Left renal pelvis (tissue), 4 donors: Measurements from ENCODE around the gene TPCN2. TPM values are rescaled to one million over a fixed set of nuclear protein-coding genes. Genes with fewer than 3 reads are reported as not detected.
A peak's percentile ranks its signal among the peaks of the same experiment; 100 is the strongest.

Source experiments
- DNase-seq, 4 donors: peaks; one replicate each; pipeline ENCODE4 v3.0.0-alpha.2; 2013; ENCODE audit warnings: low read depth in 4 of 4, low spot score in 3 of 4
- polyA plus RNA-seq, 4 donors: library from polyadenylated mRNA; unstranded; fragments of 120-200 nt; gene quantifications; one replicate each; pipeline ENCODE4 v1.2.1, GENCODE V29; 2013; ENCODE audit not compliant: insufficient read length in 4 of 4

Gene TPCN2
- polyA plus RNA-seq, 4 donors = 9.1 to 20.5 (median 14.2) TPM

DNA sequence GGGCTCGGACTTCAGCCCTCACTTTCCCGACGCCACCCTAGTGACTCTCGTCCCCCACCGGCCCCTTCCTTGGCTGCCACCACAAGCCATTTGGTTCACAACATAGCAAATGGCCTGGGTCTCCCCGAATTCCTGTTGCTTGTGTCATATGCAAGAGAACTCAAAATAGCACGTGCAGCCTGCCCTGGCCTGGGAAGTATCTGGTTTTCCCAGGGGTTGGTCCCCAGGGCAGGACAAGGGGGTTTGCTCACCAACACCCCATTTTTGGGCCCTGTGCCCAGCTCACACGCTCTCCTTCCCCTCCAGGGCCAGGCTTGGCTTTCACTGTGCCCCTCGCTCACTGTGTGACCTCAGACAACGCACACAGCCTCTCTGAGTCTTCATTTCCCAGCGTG, 12.8 kb upstream of the TPCN2 start:
- DNase-seq = no peak

DNA sequence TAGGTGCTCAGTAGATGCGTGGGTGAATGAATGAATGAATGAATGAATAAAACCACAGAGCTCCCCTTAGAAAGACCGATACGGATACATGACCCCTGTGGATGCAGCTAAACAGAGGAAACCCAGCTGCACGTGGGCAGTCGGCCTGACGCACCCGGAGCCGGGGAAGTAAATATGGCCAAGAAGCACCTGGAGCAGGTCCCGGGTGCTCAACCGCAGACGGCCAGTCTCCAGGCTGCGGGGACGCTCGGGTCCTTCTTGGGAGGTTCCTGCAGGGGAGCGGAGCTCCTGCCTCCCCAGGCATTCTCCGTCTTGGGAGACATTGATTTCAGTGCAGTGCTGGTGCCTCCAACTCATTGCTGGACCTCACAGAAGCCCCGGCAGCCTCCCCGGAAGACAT, 11.7 kb upstream of the TPCN2 start:
- no peak for DNase-seq

DNA sequence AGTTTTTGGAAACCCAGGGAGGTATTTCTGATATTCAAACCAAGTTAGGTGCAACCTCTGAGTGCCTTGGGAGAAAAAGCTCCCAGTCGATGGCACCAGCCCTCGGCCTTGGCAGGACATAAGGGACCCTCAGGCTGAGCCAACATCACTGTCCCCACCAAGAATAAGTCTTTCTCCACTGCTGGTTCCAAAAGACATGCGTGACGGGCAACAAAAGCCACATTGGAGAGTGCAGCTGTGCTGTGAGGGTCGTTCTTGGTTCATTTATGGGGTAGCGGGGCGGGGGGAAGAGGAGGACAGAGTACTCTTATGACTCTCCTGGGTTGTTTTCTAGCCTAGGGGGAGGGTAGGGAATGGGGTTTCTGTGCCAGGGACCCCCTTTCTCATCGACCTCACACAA, 11.2 kb upstream of the TPCN2 start:
- DNase-seq = no peak

DNA sequence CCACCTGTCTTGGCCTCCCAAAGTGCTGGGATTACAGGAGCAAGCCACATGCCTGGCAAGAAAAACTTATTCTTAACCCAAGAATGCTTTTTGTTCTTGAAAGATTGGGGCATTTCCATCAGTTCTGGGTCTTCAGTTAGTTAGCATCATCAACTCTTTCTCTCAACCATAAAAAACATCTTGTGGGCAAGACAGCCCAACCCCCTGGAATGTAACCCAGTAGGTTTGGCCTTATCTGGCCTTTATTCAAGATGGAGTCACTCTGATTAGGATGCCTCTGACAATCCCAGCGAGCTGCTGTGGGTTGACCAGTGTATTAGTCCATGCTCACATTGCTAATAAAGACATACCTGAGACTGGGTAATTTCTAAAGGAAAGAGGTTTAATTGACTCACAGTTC, 9.2 kb upstream of the TPCN2 start:
- DNase-seq = no peak

DNA sequence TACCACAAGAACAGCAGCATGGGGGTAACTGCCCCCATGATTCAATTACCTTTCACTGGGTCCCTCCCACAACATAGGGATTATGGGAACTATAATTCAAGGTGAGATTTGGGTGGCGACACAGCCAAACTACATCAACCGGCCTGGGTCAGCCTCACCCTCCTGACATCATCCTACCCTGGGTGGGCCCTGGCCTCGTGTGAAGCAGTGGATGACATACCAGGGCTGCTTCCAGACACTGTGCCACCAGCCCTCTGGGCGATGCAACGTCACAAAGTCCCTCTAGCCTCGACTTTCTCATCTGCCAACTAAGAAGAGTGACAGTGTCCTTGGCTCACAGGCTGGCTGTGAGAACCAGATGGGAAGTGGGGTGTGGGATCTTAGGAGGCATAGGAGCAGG, 8.7 kb upstream of the TPCN2 start:
- no peak for DNase-seq

DNA sequence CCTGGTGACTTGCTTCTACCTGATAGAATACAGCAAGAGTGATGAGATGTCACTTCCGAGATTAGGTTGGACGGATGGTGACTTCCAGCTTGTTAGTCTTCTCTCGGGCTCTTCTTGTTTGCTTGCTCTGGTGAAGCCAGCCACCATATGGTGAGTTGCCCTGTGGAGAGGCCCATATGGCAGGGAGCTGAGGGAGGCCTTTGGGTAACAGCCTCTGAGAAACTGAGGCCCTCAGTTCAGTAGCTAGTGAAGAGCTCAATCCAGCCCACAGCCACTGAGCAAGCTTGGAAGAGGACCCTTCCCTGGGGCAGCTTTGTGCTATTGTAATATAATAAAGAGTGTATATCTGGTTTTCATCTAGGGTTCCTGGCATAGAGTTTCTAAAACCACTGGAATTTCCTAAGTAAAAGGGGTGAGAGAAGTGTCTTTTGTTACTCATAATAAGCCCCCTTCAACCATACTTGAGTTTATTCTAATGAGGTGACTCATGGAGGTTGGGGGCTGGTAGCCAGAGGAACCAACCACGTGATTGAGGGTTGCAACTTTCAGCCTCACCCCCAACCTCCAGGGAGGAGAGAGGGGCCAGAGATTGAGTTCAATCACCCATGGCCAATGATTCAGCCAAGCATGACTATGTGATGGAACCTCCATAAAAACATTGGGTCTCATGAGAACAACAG, 8.0 kb upstream of the TPCN2 start:
- no peak for DNase-seq

DNA sequence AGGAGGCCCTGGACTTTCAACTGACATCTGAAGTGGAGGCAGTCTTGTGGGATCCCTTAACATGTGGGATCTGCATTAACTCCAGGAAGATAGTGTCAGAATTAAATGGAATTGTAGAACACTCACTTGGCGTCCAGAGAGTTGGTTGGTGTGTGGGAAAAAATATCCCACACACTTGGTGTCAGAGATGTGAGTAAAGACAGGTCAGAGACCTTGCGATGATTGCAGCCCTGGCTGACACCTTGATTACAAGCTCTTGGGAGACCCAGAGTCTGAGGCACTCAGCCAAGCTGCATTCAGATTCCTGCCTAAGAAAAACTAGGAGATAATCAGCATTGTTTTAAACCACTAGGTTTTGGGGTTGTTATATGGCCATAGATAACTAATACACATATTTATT, 7.2 kb upstream of the TPCN2 start:
- DNase-seq = no peak

DNA sequence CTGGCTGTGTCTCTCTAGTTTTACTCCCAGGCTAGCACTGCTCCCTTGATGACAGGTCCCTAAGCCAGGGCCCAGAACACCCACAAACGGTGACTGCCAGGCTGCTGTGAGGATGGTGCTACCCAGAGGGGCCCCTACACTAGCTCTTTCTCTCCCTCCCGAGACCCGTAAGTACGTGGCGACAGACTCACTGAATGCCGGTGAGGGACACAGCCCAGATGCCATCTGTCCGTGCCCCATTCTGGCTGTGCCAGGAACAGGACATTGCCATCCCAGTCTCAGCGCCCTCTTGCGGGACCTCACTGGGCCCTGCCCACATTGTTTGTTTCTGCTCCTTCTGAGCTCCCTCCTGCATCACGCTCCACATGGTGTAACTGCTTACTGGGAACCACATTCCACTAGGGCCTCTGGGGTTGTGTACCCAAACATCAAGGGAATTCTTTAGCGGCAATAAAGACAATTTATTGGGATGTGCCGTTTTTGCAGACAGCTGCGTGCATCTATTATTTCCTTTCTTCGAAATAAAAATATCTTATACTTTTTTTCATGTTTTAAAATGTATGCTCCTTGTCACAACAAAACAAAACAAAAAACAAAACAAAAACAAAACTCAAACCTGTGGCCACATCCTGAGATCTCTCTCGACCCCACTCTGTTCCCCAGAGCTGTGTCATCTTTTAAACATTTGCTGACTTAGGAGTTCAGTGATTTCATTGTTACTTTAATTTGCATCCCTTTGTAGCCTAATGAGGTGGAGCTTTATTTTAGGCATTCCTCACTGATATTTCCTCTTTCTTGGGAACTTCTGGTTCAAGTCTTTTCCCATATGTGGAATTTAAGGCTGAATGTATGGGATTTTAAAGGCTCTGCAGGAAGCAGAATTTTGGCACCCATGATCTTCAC, 4.4 kb upstream of the TPCN2 start:
- peak; percentile 43 to 66 (median 54) for DNase-seq

DNA sequence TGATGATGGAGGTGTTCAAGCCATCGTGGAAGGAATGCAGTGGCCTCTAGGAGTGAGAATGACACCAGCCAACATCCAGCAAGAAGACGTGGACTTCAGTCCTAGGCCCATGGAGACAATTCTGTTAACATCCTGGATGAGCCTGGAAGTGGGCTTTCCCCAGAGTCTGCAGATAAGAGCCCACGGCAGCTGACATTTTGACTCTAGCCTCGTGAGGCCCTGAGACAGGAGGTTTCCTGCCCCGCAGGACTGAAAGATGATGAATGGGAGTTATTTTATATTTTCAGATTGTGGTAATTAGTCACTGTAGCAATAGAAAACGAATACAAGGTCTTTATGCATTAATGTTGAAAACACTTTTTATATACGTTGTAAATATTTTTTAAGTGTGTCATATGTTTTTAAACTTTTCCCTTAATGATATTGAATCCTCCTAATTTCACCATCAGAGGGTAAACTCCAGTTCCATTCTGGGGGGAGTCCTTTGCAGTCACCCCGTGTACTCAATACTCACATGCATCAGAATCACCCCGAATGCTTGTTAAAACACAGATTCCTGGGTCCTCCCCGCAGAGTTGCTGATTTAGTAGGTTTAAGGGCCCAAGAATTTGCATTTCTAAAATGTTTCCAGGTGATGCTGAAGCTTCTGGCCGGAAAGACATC, 570 bp upstream of the TPCN2 start:
- no peak for DNase-seq

DNA sequence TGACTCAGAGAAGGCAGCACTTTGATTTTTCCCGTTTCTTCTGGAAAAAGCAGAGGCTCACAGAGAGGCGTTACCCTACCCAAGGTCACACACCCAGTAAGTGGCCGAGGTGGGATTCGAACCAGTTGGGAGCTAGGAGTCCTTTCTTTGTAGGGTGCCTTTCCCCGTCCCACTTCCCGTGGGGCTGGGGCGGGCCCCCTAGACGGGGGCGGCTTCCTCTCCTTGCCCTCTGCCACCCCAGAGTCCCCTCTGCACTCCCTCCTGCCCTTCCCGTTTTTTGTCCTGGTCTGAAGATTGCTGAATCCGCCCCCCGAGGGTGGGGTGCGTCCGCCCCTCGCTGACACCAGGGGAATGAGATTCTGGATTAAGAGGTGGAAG, 747 bp downstream of the TPCN2 start:
- no peak for DNase-seq

DNA sequence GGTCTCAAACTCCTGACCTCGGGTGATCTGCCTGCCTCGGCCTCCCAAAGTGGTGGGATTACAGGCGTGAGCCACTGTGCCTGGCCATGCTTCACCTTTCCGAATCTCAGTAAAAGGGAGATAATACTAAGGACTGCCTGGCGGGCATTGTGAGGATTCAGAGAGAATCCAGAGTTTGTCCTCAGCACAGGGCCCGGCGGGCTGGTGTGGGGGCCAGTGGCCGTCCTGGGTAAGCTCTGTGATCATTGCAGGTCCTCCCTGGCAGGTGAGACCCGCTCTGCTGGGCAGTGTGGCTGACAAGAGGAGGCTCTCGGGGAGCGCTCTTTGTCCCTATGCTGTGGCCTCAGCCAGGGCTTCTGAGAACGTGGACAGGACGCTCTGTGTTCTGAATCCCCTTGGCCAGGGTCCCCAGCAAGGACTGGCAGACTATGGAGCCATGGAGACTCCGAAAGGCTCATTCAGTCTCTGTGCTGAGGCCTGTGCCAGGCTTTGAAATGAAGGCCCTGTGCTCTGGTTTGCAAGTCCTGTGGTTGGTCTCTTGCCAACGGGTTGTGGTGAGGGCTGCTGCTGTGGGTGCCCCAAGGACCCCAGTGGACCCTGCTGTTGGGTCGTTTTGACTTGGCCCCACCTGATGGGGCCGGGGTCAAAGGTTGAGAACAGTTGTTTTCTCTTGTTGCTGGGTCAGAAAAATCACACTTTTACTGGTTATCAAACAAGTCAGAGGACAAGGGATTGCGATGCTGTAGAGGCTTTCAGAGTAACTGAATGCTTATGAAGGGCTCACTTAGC, 2.1 kb downstream of the TPCN2 start:
- no peak for DNase-seq

DNA sequence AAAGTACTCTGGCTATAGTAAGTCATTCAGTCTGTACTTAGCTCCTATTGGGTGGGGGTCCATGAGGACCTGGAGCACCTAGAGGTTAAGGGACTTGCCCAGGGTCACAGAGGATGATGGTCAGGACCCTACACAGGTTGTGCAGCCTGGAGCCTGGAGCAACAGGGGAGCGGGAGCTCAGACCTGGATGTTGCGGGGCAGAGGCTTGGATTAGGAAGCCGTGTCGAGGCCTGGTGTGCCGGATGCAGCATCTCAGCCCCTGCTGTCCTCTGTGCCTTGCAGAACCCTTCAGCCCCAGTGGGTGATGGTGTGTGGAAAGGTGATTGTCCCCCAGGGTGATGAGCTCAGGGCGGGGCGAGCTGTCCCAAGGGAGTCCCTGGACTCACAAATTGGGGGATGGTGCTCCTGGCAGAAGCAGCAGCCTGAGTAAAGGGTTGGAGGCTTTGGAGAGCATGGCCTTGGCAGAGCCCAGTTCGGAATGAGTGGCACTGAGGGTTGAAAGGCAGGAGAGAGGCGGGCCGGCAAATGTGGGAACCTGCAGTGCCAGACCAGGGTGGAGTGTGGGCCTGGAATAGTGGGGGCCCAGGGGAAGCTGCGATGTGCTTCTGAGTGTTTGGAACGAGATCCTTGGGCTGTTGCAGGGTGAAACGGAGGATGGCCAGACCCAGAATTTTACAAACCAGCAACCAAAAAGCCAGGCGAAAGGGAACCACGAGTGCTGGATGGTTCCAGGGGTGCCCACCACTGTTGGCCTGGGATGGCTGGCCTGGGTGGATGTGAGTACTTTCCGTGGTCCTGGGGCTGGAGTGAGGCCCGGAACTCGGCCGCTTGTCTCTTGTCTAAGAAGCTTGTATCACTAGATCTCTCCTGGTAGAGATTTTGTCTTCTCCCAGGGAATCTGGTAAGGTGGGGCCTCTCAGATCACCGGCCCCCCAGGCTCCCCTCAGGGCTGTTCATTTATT, 2.9 kb downstream of the TPCN2 start:
- no peak for DNase-seq

DNA sequence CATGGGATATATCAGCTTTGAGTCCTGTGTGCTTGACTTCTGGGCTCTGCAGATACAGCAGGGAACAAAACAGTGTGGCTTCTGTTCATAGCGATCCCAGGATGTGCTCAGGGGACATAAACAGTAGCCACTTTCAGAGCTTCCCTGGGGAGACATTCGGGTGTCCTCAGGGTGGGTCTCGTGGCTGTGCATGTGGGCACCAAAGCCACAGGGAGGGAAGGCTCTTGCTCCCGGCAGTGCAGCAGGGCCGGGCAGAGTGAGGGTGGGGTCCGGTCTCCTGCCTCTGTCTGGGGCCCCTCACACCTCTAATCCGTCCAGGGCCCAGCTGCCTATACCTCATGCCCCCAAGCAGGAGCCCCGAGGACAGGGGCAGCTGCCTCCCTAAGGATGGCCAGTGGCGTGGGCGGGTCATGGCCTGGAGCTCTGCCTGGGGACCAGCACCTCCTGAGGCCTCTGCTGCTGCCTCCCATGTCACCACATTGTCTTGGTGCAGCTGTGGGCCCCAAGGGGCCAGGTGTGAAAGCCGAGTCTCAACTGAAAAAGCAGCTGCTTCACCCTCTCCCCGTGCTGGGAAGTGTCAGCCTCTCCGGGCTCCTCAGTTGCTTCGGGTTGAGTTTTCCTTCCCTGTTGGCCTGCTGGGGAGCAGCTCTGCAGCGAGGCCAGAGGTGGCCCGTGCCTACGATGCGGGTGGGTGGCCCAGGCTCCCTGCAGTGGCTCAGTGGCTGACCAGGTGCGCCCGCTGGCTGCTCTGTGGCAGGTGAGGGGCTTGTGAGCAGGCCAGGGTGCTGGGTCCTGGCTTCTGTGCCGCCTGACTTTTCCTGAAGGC, 3.8 kb downstream of the TPCN2 start:
- DNase-seq = no peak

DNA sequence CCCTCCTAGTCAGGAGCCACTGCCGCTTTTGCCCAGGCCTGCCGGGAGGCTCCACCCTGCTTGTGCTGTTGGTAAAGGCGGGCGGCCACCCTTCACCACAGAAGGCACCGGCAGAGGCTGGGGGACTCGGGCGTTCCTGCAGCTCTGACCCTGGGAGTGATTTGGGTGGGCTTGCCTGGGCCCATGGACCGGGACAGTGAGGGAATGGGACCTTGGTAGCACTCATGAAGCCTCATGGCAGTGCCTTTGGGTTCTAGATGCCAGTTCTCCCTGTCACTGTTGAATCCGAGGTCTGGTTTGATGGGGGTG, 4.4 kb downstream of the TPCN2 start:
- DNase-seq = no peak

DNA sequence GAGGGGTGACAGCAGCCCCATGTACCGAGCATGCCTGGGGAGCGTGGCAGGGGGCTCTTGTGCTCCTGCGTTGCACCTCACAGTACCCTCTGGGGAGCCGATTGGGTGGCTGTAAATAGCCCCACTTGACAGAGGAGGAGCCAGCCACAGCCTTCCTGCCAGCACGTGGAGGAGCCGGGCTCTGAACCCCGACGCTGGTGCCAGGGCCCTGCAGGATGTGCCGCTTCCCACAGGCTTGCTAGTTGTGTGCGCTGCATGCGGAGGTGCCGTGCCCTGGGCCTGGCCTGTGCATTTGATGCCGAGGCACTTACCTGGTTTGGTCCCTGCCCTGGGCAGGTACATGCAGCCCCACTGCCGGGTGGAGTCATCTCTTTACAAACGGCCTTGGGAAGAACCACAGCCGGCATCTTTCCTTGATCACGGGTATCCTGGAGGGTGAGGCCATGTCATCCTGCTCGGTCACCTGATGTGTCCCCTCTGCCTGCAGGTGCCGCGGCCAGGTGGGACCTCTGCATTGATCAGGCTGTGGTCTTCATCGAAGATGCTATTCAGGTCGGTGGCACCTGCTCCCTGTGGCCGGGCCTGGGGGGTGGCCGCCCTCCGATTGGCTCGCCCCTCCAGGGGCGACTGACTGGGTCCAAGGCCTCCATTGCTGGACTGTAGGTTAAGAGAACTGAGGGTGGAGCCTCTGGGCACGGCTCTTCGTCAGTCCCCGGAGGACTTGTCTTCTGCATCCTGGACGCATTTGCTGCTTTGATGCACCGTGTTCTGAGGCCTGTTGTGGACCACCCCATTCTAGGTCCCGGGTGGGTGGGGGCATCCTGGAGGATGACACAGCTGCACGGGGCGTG, 5.0 kb downstream of the TPCN2 start:
- DNase-seq = no peak

DNA sequence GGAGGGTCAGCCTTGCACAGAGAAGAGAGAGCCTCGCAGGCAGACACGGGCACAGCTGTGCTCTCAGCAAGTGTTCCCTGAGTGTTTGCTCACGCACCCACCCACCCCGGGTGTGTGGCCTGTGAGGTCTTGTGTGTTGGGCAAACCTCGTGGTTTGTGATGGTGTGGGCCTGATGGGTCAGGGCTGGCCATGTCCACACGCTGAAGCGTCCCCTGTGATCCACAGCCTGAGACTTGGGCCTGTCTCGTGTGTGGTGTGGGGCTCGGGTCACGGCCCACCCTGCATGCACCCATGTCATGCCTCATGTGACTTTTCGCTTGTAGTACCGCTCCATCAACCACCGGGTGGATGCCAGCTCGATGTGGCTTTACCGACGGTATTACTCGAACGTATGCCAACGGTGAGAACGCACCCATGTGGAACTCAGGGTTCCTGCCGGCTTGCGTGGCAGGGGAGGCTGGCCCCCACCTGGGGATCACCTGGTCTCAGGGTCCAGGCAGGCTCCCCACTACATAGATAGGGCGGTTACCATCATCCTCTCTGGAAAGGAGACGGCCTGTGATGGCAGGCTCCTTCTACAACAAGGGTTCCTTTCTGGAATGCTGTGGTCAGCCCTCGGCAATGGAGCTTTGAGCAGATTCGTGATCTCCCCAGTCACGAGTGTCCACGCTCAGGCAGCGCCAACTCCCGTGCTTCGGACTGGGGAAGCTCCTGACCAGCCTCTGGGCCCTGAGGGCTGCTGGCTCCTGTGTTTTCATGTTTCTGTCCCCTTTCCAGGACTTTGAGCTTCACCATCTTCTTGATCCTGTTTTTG, 5.9 kb downstream of the TPCN2 start:
- no peak for DNase-seq

DNA sequence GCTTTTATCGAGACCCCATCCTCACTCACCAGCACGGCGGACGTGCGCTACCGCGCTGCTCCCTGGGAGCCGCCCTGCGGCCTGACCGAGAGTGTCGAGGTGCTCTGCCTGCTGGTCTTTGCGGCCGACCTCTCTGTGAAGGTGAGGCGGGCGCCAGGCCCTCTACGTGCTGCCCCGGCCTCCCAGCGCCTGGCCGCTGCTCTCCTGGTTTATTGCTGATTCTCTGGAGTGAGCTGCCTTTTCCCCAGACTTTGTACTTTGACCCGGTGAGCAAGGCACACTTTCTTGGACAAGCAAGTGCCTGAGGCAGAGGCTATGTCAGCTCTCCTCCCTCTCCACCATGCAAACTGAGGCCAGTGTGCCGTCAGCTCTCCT, 6.5 kb downstream of the TPCN2 start:
- no peak for DNase-seq
